T-helper 9 cell (primary cell): ENCODE results near the gene ARHGEF6.

Experiments used
- DNase-seq: peaks from one replicate; pipeline ENCODE4 v3.0.0-alpha.2; 2020

ARHGEF6 gene

DNA sequence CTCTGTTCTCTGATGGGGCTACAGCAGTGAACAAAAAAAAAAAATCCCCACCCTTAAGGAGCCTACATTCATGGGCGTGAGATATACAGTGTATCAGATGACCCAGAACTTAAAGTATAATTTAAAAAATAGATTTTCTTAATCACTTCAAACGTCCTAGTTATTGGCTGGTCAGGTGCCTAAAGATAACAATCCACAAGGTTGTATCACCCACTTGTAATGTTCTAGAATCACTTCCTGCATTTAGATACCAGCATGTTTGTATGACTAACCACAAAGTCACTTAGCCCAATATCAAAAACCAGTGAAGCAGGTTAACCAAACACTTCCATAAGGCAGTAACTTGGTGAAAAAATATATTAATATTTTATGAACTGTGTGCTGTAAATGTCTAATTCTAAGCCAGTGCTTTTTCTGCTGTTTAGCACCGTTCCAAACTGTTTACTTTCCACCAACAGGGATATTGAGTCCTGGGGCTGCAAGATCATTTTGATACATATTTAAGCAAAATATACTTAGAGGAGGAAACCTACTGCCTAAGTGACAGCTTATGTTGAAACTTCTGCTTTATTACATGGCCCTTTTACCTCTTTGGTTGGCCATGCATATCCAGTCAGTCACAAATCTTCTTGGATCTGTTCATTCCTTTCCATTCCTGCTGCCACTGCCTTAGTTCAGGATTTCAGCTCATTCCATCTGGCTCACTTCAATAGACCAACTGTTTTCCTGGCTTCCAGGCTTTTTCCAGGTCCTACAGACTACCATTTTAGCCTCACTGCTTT, 89.5 kb downstream of the ARHGEF6 start:
- no peak for DNase-seq

DNA sequence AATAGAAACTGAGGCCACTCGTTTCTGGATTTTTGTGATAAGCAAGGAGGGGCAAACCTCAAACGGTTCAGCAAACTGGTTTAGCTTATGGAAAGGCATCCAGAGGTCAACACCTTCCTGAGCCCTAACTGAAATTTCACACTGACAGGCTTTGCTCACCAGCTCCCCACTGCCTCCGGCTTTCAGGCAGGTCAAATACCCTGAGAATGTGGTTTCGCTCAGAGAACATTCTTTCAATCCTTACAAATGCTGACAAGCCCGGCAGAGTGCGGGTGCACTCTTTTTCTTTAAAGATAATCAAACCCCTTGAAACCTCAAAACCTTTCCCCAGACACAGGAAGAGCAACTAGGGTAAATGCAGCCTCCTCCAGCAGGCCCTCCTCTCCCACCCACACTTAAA, 91.3 kb downstream of the ARHGEF6 start:
- DNase-seq, result no peak

DNA sequence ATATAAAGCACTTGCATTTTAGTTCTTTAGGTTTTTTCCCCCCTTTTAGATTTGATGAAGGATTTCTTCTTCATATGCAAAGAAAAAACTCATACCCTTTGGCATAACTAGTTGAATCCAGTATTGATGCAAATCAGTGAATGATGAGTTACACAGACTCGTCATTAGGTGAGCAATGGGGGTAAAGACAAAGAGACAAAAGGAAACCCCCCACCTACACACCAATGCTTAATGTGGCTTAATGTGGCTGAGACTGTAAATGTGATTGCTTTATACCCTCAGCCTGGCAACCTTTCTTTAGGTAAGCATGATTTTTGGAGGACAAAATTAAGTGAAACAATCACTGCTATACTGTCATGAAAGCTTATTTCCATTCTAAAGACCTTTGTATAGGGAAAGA, 93.3 kb downstream of the ARHGEF6 start:
- no peak for DNase-seq

DNA sequence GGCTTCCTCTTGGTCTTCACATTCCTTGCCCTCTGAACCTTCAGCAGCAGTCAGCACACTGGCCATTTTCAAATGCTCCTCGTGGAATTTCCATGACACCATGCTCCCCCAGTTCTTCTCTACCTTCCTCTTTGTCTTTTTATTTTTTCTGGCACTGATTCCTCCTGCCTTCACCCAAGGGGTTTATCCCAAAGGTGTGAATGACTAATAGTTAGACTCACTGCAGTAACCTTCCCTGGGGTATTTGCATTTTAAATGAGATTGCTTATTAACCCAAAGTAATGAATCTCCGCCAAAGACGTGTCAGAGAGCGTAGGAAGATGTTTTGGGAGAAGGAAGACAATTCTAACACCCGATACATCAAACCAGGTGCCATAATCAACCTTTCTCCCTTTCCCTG, 96.6 kb downstream of the ARHGEF6 start:
- DNase-seq, result no peak

DNA sequence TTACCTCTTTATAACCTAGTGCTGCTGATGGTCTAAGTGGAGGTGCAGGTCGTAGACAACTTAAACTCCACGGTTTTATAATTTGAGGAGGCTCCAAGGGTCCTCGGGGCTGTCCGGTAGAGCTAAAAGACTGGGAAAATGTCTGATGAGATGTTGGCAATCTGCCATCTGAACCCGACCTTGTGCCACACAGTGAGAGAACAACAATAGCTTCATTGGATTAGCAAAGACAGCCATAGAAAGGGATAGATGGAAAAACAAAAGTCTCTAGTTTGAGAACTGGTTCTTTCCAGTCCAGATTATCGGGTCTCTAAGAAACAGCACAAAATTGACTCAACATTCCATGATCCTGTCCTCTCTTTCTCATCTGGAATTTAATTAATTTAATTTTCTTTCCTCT, 101.2 kb downstream of the ARHGEF6 start:
- no peak for DNase-seq

DNA sequence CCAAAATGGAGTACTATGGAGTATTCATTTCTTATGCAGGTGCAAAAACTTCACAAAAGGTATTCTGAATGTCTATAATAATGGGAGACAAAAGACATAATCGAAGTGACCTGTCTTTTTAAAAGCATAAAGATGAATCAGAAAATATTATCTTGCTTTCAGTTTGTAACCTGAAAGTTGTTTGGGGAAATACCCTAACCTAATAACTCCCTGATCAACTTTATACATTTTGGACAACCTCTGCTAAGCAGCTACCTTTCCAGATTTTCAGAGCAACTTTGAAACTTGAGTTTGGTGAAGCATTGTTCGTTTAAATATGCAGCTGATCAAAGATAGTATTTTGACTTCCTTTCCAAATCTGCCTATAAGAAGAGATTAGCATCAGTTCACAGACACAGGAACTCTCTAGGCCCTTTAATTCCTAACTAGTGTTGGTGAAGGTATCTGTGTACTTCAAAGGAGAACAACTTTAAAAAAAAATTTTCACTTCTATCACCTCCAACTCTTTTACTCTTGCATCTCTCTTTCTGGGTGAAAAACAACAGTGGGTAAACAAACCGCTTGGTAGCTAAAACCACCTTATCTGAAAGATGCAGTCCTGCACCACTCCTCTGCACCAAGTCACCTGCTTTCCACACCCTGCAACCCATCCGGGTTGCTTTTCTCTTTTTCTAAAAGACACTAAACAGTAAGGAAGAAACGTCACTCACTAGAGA, 106.3 kb downstream of the ARHGEF6 start:
- DNase-seq, result no peak

DNA sequence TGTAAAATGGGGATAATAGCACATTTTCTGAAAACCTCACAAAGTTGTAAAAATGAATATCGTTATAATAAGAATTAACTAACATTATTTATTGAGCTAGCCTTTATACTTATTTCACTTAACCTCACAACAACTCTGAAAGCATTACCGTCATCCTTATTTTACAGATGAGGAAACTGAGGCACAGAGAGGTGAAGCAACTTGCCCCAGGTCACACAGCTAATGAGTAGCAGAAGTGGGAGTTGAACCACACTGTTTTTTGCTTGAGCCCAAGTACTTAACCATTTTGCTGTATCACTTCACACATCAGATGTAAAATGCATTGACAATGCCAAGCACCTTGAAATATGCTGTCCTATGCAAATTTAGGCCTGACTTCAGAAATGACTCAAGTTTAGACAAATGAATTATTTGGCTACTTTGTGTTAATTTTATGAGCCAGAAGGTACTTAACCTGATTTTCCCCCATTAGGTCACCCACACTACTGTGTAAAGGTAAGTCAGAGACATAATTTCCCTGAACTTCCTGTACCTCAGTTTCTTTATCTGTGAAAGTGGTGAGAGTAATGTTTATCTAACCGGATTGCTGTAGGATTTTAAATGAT, 109.6 kb downstream of the ARHGEF6 start:
- no peak for DNase-seq

DNA sequence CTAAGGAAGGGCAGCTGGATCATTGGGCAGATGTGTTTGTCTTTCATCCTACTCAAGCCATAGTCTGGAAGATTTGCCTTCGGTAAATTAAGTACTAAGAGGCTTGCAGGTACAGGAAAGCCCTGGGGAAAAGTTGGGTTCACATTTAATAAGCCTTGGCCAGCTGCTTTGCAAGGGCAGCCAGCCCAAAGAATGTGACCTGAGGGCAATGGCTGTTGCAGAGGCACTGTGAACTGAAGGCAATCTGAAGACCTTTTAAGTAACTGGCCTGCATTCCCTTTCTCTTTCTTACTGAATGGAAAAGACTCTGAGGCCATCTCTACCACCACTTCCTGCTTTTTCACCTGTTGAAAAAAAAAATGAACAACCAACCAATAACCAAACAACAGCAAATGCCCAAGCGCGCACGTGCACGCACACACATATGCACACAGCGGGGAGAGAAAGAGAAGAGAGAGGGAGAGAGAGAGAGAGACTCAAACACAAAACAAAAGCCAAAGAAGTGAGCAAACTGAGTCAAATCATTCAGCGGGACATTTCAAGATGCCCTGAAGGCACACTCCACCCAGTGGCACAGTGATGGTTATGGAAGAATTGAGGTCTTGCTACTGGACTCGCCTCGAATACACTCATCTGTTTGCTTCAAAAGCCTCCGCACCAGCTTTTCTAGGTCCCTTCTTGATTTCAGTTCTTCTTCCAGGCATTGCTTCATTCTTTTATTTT, 113.1 kb downstream of the ARHGEF6 start:
- DNase-seq, result no peak

DNA sequence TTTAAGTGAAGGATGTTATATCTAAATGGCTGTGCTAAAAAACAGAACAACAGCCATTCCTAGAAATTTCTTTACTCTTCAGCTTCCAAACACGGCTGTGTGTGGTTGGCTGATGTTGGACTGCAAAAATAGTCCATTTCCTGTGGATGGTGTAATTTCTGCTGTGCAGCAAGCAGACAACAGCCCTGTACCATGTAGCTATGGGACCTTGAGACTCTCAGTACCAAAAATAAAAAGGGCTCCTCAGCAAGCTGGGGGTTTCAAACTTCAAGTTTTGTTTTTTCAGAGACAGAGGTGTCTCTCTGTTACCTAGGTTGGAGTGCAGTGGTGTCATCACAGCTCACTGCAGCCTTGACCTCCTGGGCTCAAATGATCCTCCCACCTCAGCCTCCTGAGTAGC, 114.6 kb downstream of the ARHGEF6 start:
- no peak for DNase-seq

DNA sequence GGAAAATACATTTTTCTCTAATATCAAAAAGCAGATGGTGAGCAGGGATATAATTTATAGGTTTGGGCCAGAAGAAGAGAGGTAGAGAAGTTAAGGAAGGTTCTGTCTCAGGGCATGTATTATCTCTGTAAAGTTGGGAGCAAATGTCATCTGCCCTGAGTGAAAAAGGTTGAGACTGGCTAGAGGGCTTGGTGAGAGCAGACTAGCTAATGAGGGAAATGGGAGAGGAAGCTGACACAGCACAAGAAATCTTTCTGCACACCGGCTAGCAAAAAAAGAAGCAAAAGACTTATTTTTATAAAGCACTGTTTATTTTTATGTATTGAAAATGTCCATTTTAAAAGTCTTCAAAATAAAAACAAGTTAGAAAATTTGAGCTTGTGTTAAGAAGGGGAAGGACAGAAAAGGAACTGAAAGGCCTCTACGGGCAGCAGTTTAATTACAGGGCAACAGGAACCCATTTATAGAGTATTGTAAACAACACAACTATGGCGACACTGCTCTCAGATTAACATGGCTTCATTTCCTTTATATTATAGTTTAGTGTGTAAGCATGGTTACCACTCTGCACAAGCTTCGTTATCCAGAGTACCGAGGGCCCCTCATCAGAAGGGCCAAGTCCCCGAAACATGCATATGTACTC, 115.4 kb downstream of the ARHGEF6 start:
- no peak for DNase-seq

DNA sequence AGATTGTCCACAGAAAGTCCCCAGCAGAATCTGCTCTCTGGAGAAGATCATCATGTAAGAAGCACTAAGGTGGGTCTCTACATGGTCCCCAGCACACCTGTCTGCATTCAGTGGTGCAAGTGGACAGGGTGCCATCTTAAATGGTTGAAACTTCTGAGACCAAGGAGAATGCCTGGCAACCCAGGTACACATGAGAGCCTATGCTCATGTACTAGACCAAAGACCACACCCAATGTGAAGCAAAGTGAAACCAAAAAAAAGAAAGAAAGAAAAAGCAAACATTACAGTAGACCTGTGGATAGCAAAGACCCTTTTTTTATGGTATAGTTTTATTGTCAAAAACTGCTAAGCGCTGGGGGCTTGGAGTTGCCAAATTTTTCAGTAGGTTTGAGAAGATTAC, 117.8 kb downstream of the ARHGEF6 start:
- DNase-seq, result no peak

DNA sequence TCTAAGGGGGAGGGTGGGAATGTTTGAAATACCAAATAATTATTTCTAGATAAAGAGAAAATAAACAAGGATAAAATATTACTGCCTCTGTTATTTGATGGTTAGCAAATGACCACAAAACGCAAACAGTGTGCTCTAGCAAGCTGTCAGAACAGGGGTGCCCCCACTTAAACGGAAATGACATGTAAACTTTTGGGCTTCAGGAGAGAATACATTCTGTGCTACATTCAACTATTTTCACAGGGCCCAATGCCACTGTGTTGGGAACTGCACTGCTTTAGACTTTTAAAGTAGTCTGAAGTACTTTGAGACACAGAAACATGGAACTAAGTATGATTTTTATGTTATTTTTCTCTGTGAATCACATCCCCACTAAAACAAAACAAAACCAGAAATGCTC, 118.6 kb downstream of the ARHGEF6 start:
- DNase-seq, result no peak

DNA sequence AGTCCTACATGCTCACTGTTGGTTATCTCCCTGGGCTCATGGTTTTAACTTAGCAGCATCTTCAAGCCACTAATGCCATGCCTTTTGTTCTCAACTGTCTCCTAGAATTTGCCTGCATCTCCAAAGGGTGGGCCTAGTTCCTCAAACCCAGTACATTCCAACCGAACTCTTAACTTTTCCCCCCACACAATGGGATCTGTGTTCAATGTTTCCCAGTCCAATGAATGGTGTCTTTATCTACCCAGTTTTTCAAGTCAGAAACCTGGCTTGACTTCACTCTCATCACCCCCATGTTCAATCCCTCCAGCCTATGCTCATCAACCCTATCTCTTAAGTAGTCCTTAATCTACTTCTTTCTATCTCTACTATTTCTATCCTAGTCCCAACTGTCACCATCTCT, 119.8 kb downstream of the ARHGEF6 start:
- no peak for DNase-seq

DNA sequence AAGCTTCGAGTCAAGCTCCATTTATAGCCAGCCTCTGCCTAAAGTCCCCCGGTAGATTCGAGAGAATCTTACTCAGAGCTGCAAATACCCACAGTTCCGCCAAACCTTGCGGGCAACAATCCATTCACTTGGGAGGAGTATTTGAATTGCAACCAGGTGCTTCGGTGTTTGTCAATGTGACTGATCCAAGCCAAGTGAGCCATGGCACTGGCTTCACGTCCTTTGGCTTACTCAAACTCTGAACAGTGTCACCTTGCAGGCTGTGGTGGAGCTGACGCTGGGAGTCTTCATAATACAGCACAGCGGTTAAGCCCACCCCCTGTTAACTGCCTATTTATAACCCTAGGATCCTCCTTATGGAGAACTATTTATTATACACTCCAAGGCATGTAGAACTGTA, 121.6 kb downstream of the ARHGEF6 start:
- no peak for DNase-seq

DNA sequence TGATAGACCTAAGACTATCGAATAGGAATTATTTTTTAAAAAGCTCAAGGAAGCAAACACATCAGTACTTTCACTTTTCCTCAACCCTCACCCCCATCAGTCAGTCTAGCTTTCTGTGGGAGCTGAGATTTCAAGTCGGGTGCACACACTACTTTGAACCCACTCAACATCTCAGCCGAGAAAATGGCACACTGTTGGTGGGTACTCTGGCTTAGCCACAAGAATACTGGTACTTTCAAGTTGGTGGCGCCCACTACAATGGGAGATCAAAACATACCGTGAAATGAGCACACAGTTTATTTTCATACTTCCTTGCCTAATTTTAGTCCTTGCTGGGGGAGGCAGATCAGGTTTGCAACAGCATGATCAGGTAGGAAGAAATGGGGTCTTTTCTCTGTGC, 122.6 kb downstream of the ARHGEF6 start:
- no peak for DNase-seq

DNA sequence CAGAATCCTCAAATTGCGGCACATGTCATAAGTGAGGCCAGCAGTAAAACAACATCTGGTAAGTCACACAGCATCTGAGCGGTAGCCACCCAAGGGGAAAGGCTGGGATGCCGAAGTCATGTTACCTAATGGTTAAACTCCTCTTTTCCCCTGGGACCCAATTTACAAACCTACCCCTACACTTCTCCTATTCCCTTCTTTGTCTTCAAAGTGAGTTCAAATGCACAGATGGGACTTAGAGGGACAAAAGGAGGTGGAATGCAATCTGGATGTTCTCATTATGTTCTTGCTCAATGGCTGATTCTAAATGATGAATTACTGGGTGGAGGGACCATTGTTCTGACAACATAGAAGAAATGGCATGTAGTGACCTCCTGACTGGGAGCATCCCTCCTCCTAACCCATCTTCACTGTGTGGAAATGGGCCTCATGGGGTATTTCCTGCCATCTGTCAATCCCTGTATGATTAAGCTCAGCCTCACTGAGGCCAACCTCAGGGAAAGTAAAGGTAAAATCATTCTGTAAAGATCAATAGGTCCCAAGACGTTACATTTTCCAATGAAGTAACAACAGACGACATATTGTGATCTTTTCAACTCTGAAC, 124.3 kb downstream of the ARHGEF6 start:
- no peak for DNase-seq

DNA sequence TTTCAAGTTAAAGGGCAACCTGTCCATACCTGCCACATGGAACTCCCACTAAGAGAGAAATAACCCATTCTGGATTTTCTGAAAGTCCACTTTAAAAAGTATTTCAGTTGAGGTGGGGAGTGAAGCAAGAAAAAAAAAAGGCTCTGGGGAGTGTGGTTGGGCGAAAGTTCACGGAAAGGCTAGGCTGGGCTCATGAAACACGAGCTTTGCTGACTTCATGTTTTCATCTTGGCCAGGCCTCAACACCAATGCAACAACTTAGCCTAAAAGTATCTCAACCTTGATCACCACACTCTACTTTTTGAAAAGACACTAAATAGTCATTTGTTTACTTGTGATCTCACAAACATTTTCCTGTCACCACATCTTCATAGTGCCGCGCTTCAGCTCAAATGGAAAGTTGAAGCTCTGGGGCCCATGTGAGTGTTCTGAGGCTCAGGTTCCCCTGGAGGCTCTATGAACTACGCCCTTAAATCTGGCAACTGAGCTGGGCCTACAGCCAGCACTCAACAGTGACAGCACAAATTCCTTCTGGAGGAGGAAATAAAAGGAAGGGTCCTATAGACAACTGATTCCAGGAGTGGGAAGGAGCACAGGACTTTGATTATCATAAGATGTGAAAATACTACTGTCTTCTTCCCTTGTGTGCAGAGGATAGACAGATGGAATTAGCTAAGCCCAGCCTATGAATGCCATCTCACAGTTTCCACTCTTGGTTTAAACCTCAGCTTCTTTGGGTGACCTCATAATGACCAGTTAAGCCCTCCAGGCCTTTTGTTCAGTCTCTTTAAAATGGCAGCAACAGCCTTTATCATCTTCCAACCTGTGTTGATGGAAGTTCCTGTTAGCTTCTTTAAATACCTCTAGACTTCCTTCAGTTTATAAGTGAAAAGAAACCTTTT, 127.7 kb downstream of the ARHGEF6 start:
- no peak for DNase-seq

DNA sequence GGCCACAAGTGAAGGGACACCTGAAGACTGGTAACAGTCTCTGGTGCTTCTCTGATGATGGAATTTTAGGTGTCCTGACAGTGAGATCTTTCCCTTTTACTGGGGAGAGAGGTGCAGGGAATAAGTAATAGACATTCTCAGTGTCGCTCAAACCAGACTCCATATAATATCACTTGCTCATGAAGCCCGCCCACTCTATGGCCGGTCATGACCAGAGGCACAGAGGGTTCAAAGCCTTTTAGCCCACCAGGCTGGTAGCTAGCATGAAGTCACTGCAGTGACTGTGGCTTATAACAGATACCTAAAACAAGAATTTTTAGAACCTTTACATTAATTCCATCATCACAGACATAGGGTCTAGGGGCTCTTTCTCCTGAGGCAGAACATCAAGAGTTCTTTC, 129.9 kb downstream of the ARHGEF6 start:
- no peak for DNase-seq

DNA sequence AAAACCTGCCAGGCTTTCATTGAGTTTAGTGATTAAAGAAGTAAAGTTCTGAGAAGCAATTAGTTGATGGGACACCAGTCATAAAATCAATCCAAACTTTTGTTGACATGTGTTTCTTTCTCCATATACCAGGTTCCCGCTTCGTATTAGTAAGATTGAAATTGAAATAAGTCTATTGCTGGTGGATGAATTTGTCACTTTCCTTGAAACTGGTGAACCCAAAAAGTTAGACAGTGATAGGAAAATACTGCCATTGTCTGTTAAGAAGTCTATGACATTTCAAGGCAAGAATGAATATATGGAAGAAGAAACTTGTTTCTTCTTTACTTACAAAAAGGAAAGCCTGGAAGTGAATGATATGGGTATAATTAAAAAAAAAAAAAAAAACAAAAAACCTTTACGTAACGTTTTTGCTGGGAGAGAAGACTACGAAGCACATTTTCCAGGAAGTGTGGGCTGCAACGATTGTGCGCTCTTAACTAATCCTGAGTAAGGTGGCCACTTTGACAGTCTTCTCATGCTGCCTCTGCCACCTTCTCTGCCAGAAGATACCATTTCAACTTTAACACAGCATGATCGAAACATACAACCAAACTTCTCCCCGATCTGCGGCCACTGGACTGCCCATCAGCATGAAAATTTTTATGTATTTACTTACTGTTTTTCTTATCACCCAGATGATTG, 132.9 kb downstream of the ARHGEF6 start, which contains the start of gene CD40LG:
TSS of gene CD40LG (plus strand) at position 482 of the 684 bp plus-strand sequence. CDS start at position 573, 91 bp downstream.
- DNase-seq, result no peak

DNA sequence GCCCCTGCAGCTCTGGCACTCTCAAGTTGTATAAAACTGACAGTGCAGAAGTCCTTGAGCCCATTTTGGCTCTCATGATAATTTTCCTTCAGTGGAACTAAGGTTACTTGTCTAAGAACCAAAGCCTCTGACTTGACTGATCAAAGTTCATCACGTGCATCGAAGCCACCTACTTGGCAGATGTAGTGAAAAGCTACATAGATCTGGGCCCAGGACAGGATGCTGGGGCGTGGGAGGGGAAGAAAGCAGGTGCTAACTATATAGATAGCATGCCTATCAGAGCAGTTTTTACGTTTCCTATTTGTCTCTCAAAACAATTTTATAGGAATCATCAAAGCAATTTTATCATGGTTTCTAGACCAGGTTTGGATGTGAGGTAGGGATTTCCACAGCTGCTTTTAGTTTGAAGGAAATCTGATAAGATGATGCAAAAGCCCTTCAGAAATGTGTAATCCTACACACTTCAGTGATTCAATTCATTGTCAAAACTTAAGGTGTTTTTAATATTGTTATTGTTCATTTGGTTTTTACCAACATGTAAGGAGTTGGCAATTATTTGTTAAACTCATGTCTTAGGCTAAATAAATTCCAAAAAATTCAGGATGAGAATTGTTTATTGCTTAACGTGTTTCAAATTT, 134.0 kb downstream of the ARHGEF6 start:
- no peak for DNase-seq
